GM12878 (cell line): ENCODE results near the gene PTGIS. TPM values are rescaled to one million over a fixed set of nuclear protein-coding genes. Genes with fewer than 3 reads are reported as not detected.

Experiments used
- ATAC-seq: fragments of 200-7000 bp; cut with Tn5 transposase; 3 replicates; pipeline ENCODE4 v1.9.1; 2020; ENCODE audit warnings: mild to moderate bottlenecking, moderate library complexity
- BruUV-seq: library from RNA; stranded (reverse); fragments of 400-500 nt; replicated peaks from 2 replicates; lab custom pipeline; 2021; lab: Mats Ljungman, UMichigan
- CTCF ChIA-PET: fragments of 300-600 bp; sonication (Branson Sonifier 250); formaldehyde crosslinking; extraction: SDS; loops from one replicate; lab custom pipeline; 2021; ENCODE audit warnings: inconsistent platforms; lab: Yijun Ruan, JAX
- POLR2A ChIA-PET: fragments of 350-600 bp; formaldehyde crosslinking; extraction: SDS; loops from one replicate; lab custom pipeline; 2021; ENCODE audit warnings: inconsistent platforms; lab: Charles Lee
- RAD21 ChIA-PET: fragments of 300-600 bp; sonication (Branson Sonifier 250); formaldehyde crosslinking; loops from one replicate; lab custom pipeline; 2023; ENCODE audit warnings: antibody characterized with exemption; ENCODE audit not compliant: unreplicated experiment; lab: Charles Lee
- SMC1A ChIA-PET: fragments of 300-600 bp; sonication (Branson Sonifier 250); formaldehyde crosslinking; loops from one replicate; lab custom pipeline; 2023; ENCODE audit not compliant: unreplicated experiment, uncharacterized antibody; lab: Charles Lee
- DNase-seq: peaks from one replicate; pipeline ENCODE4 v3.0.0-alpha.2; 2011; ENCODE audit warnings: low read depth, low spot score
- FAIRE-seq: peaks from 3 replicates; lab custom pipeline; 2011; peaks lifted over from hg19 to GRCh38; lab: Jason Lieb, UNC
- H2AFZ ChIP-seq: 2 replicates; pipeline ENCODE4 v1.6.0; 2011; ENCODE audit warnings: low read depth, low read length, control low read depth; ENCODE audit not compliant: control insufficient read depth
- H3K27ac ChIP-seq: 2 replicates; pipeline ENCODE4 v1.5.1; 2011; ENCODE audit warnings: control low read depth; ENCODE audit not compliant: control insufficient read depth, insufficient read depth
- H3K27me3 ChIP-seq, 2 experiments: replicated peaks in 1 of 2; 2 replicates each; pipeline versions ENCODE4 v1.6.0 to v1.6.1; 2011; ENCODE audit warnings: low read length in 1 of 2; ENCODE audit not compliant: control insufficient read depth in 2 of 2, insufficient read depth in 2 of 2
- H3K36me3 ChIP-seq, 2 experiments: 2 replicates each; pipeline ENCODE4 v1.5.1; 2011; ENCODE audit warnings: low read length in 1 of 2; ENCODE audit not compliant: control insufficient read depth in 2 of 2, insufficient read depth in 2 of 2
- H3K4me1 ChIP-seq: 2 replicates; pipeline ENCODE4 v1.6.1; 2011; ENCODE audit warnings: mild to moderate bottlenecking, low read length, moderate library complexity, mixed read lengths; ENCODE audit not compliant: control insufficient read depth, insufficient read depth
- H3K4me2 ChIP-seq: 2 replicates; pipeline ENCODE4 v1.6.0; 2011; ENCODE audit warnings: control low read depth; ENCODE audit not compliant: control insufficient read depth, insufficient read depth
- H3K4me3 ChIP-seq: fragments of 200-600 bp; sonication (generic); 2 replicates; pipeline ENCODE4 v1.5.1; 2016
- H3K79me2 ChIP-seq: 2 replicates; pipeline ENCODE4 v1.6.0; 2011; ENCODE audit warnings: low read length; ENCODE audit not compliant: control insufficient read depth, insufficient read depth
- H3K9ac ChIP-seq: 2 replicates; pipeline ENCODE4 v1.8.0; 2011; ENCODE audit warnings: low read length, control low read depth, mixed read lengths; ENCODE audit not compliant: control insufficient read depth, insufficient read depth
- H3K9me3 ChIP-seq: replicated peaks from 3 replicates; pipeline ENCODE4 v1.5.1; 2011; ENCODE audit warnings: mild to moderate bottlenecking, low read length; ENCODE audit not compliant: control insufficient read depth, insufficient read depth
- H4K20me1 ChIP-seq: 2 replicates; pipeline ENCODE4 v1.6.0; 2011; ENCODE audit not compliant: control insufficient read depth, insufficient read depth
- CHD4 ChIP-seq: fragments of 200-600 bp; sonication (generic); IDR thresholded peaks from 2 replicates; pipeline ENCODE4 v1.6.1; 2016; ENCODE audit warnings: mild to moderate bottlenecking
- HDGF ChIP-seq: fragments of 450-650 bp; IDR thresholded peaks from 2 replicates; pipeline ENCODE4 v1.6.1; 2016; ENCODE audit warnings: antibody characterized with exemption
- KDM1A ChIP-seq: fragments of 200-600 bp; sonication (generic); IDR thresholded peaks from 2 replicates; pipeline ENCODE4 v1.6.1; 2016; ENCODE audit warnings: borderline replicate concordance
- SRF ChIP-seq, 2 experiments: IDR thresholded peaks; 2 replicates each; pipeline ENCODE4 v1.6.1; 2011; ENCODE audit warnings: low read depth in 2 of 2, low read length in 2 of 2, mild to moderate bottlenecking in 1 of 2, moderate library complexity in 1 of 2
- ZBED1 ChIP-seq: IDR thresholded peaks from 2 replicates; pipeline ENCODE4 v1.6.1; 2016; ENCODE audit warnings: borderline replicate concordance
- ZNF384 ChIP-seq: IDR thresholded peaks from 2 replicates; pipeline ENCODE4 v1.6.1; 2012; ENCODE audit warnings: low read depth, mild to moderate bottlenecking, low read length, improper control_type of control experiment, borderline replicate concordance
- WGBS: methylation state at CpG from one replicate; pipeline ENCODE4 v1.1.6; 2016; ENCODE audit warnings: low lambda C conversion rate; ENCODE audit not compliant: insufficient replicate concordance, insufficient coverage; ENCODE audit errors: missing lambda C conversion rate; 5-methylcytosine and 5-hydroxymethylcytosine counted together
- in situ Hi-C: fragments of 300-500 bp; cut with MboI; formaldehyde crosslinking; loops from 9 replicates; pipeline ENCODE4 v1.14.3; 2018; ENCODE audit warnings: mixed read lengths
- intact Hi-C: fragments of 100-400 bp; cut with micrococcal nuclease; formaldehyde crosslinking; loops from one replicate; pipeline ENCODE4 v1.14.2; 2022; ENCODE audit not compliant: unreplicated experiment
- polyA plus RNA-seq, 11 experiments: library from polyadenylated mRNA; depleted of rRNA in 4 of 11; unstranded in 6 of 11; stranded (reverse) in 5 of 11; fragments of >200 nt; fragmentation: Nextera tagmentation in 4 of 11; fragmentation: Illumina TruSeq in 1 of 11; extraction: Ambion mirVana in 4 of 11; extraction: Trizol in 1 of 11; gene quantifications; 1 replicate in 1 of 11; 2 replicates in 10 of 11; pipeline versions ENCODE4 v1.2.1 to v1.2.3, GENCODE V29; 2011 to 2016; ENCODE audit warnings: inconsistent platforms in 2 of 11, missing spikeins in 2 of 11, low read depth in 1 of 11
- total RNA-seq, 4 experiments: library from RNA; depleted of rRNA in 3 of 4; stranded (reverse); fragments of >200 nt in 3 of 4; fragmentation: Illumina TruSeq in 1 of 4; extraction: Trizol in 1 of 4; gene quantifications; 2 replicates each; pipeline versions ENCODE4 v1.2.1 to v1.2.3, GENCODE V29; 2013 to 2021
- TF ChIP-seq, protein P1 (sequence below): fragments of 150-350 bp; IDR thresholded peaks from 2 replicates; pipeline ENCODE4 v1.6.1; 2014; ENCODE audit warnings: mild to moderate bottlenecking, low read depth, low read length
- TF ChIP-seq, protein P2 (sequence below): IDR thresholded peaks from 2 replicates; pipeline ENCODE4 v1.6.1; 2012; ENCODE audit warnings: low read depth, low read length, improper control_type of control experiment
- TF ChIP-seq, protein P3 (sequence below), 3 experiments: IDR thresholded peaks in 2 of 3; conservative IDR thresholded peaks in 1 of 3; 2 replicates each; pipeline ENCODE4 v1.5.1; 2011; ENCODE audit warnings: low read depth in 3 of 3, low read length in 3 of 3, mild to moderate bottlenecking in 3 of 3, control low read depth in 2 of 3, moderate library complexity in 2 of 3, inconsistent platforms in 1 of 3, mixed read lengths in 1 of 3; ENCODE audit not compliant: control insufficient read depth in 2 of 3, insufficient read depth in 1 of 3; ENCODE audit errors: extremely low read depth in 1 of 3
- TF ChIP-seq, protein P4 (sequence below): fragments of 450-650 bp; IDR thresholded peaks from 2 replicates; pipeline ENCODE4 v1.6.1; 2017; ENCODE audit warnings: borderline replicate concordance
- TF ChIP-seq, protein P5 (sequence below): fragments of 450-650 bp; IDR thresholded peaks from 2 replicates; pipeline ENCODE4 v1.6.1; 2017; ENCODE audit warnings: antibody characterized with exemption, mild to moderate bottlenecking, moderate library complexity
- TF ChIP-seq, protein P6 (sequence below): fragments of 450-650 bp; IDR thresholded peaks from 2 replicates; pipeline ENCODE4 v1.6.1; 2017; ENCODE audit warnings: mild to moderate bottlenecking, moderate library complexity

Gene PTGIS
- total and polyA plus RNA-seq, 10 of the 15 experiments (the other 5 are each of a cell fraction or from before 2014, with no cell fraction given): 0.10 TPM; not detected in 9

DNA sequence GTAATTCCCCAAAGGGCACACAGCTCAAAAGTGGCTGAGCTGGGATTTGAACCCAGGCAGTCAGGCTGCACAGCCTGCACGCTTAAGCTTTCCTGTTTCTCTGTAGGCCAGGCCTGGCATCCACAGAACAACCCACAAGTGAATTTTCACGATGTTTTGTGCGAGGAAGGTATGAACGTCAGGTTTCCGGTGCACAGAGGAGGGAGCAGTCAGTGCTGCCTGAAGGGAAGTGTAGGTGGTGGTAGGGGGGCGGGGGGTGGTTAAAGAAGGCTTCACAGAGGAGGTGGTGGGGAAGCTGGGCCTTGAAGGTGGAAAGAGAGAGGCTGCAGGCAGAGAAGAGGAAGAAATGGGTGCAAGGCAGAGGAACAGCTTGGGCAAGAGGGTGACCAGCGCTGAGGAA, 99.5 kb downstream of the PTGIS start:
- Histone ChIP-seq H3K9ac (no peak overlapping the region), H3K4me3 (no peak overlapping the region), H3K4me1 (no peaks in the 10 kb centered on the region), H3K27ac (no peak overlapping the region), H3K9me3 (no peaks in the 10 kb centered on the region), H3K36me3 (no peaks in the 10 kb centered on the region), H3K27me3 (peaks cover 0 to 11% of the 10 kb centered on the region in 2 experiments), H2AFZ (no peak overlapping the region), H4K20me1 (no peaks in the 10 kb centered on the region), H3K79me2 (no peaks in the 10 kb centered on the region), H3K4me2 (no peak overlapping the region)
- POLR2A ChIA-PET: no interaction called here
- in situ Hi-C loops: no loop called here
- no peak for ATAC-seq
- no peak for FAIRE-seq
- WGBS: 28% methylated on average over 7 of the region's 7 CpGs
- RAD21 ChIA-PET: no interaction called here
- CTCF ChIA-PET: no interaction called here
- SMC1A ChIA-PET: no interaction called here
- intact Hi-C loops: no loop called here
- DNase-seq: no peak
- BruUV-seq: no TSS peak
- TF ChIP-seq, protein P1, sequence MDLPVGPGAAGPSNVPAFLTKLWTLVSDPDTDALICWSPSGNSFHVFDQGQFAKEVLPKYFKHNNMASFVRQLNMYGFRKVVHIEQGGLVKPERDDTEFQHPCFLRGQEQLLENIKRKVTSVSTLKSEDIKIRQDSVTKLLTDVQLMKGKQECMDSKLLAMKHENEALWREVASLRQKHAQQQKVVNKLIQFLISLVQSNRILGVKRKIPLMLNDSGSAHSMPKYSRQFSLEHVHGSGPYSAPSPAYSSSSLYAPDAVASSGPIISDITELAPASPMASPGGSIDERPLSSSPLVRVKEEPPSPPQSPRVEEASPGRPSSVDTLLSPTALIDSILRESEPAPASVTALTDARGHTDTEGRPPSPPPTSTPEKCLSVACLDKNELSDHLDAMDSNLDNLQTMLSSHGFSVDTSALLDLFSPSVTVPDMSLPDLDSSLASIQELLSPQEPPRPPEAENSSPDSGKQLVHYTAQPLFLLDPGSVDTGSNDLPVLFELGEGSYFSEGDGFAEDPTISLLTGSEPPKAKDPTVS: no peak
- TF ChIP-seq SRF (IDR thresholded peaks at IDR 0.05; ENCODE audit: low read depth in 2 of 2, low read length in 2 of 2): no peak
- TF ChIP-seq ZBED1: no peak
- TF ChIP-seq, protein P2, sequence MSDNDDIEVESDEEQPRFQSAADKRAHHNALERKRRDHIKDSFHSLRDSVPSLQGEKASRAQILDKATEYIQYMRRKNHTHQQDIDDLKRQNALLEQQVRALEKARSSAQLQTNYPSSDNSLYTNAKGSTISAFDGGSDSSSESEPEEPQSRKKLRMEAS: no peak
- no peak for TF ChIP-seq CHD4
- TF ChIP-seq HDGF: no peak
- TF ChIP-seq ZNF384: no peak
- TF ChIP-seq, protein P3, sequence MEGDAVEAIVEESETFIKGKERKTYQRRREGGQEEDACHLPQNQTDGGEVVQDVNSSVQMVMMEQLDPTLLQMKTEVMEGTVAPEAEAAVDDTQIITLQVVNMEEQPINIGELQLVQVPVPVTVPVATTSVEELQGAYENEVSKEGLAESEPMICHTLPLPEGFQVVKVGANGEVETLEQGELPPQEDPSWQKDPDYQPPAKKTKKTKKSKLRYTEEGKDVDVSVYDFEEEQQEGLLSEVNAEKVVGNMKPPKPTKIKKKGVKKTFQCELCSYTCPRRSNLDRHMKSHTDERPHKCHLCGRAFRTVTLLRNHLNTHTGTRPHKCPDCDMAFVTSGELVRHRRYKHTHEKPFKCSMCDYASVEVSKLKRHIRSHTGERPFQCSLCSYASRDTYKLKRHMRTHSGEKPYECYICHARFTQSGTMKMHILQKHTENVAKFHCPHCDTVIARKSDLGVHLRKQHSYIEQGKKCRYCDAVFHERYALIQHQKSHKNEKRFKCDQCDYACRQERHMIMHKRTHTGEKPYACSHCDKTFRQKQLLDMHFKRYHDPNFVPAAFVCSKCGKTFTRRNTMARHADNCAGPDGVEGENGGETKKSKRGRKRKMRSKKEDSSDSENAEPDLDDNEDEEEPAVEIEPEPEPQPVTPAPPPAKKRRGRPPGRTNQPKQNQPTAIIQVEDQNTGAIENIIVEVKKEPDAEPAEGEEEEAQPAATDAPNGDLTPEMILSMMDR (IDR thresholded peaks at IDR 0.05 in 2 of 3, conservative IDR thresholded peaks at IDR 0.05 in 1 of 3; ENCODE audit: control insufficient read depth in 2 of 3, extremely low read depth in 1 of 3, insufficient read depth in 1 of 3, low read depth in 3 of 3, low read length in 3 of 3): no peak
- TF ChIP-seq, protein P4, sequence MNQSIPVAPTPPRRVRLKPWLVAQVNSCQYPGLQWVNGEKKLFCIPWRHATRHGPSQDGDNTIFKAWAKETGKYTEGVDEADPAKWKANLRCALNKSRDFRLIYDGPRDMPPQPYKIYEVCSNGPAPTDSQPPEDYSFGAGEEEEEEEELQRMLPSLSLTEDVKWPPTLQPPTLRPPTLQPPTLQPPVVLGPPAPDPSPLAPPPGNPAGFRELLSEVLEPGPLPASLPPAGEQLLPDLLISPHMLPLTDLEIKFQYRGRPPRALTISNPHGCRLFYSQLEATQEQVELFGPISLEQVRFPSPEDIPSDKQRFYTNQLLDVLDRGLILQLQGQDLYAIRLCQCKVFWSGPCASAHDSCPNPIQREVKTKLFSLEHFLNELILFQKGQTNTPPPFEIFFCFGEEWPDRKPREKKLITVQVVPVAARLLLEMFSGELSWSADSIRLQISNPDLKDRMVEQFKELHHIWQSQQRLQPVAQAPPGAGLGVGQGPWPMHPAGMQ: no peak
- no peak for TF ChIP-seq KDM1A
- TF ChIP-seq, protein P5, sequence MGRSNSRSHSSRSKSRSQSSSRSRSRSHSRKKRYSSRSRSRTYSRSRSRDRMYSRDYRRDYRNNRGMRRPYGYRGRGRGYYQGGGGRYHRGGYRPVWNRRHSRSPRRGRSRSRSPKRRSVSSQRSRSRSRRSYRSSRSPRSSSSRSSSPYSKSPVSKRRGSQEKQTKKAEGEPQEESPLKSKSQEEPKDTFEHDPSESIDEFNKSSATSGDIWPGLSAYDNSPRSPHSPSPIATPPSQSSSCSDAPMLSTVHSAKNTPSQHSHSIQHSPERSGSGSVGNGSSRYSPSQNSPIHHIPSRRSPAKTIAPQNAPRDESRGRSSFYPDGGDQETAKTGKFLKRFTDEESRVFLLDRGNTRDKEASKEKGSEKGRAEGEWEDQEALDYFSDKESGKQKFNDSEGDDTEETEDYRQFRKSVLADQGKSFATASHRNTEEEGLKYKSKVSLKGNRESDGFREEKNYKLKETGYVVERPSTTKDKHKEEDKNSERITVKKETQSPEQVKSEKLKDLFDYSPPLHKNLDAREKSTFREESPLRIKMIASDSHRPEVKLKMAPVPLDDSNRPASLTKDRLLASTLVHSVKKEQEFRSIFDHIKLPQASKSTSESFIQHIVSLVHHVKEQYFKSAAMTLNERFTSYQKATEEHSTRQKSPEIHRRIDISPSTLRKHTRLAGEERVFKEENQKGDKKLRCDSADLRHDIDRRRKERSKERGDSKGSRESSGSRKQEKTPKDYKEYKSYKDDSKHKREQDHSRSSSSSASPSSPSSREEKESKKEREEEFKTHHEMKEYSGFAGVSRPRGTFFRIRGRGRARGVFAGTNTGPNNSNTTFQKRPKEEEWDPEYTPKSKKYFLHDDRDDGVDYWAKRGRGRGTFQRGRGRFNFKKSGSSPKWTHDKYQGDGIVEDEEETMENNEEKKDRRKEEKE: no peak
- TF ChIP-seq, protein P6, sequence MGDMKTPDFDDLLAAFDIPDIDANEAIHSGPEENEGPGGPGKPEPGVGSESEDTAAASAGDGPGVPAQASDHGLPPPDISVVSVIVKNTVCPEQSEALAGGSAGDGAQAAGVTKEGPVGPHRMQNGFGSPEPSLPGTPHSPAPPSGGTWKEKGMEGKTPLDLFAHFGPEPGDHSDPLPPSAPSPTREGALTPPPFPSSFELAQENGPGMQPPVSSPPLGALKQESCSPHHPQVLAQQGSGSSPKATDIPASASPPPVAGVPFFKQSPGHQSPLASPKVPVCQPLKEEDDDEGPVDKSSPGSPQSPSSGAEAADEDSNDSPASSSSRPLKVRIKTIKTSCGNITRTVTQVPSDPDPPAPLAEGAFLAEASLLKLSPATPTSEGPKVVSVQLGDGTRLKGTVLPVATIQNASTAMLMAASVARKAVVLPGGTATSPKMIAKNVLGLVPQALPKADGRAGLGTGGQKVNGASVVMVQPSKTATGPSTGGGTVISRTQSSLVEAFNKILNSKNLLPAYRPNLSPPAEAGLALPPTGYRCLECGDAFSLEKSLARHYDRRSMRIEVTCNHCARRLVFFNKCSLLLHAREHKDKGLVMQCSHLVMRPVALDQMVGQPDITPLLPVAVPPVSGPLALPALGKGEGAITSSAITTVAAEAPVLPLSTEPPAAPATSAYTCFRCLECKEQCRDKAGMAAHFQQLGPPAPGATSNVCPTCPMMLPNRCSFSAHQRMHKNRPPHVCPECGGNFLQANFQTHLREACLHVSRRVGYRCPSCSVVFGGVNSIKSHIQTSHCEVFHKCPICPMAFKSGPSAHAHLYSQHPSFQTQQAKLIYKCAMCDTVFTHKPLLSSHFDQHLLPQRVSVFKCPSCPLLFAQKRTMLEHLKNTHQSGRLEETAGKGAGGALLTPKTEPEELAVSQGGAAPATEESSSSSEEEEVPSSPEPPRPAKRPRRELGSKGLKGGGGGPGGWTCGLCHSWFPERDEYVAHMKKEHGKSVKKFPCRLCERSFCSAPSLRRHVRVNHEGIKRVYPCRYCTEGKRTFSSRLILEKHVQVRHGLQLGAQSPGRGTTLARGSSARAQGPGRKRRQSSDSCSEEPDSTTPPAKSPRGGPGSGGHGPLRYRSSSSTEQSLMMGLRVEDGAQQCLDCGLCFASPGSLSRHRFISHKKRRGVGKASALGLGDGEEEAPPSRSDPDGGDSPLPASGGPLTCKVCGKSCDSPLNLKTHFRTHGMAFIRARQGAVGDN: no peak
